ENCODE results near the gene CHGA.

GRCh38 chr14:92973261-92973797, 50.4 kb downstream of the CHGA start:
- TF ChIP-seq CTCF (IDR thresholded peaks at IDR 0.05; ENCODE audit: low read depth, low read length, poor library complexity, severe bottlenecking) (peak; percentile 56), EZH2phosphoT487 (IDR thresholded peaks at IDR 0.05; ENCODE audit: borderline replicate concordance, low read length) (no peak)

All from DOHH2 (cell line).